ENCODE results near the gene TPSG1. TPM values are rescaled to one million over a fixed set of nuclear protein-coding genes. Genes with fewer than 3 reads are reported as not detected.

TPSG1 gene
- total and polyA plus RNA-seq, 2 of the 13 experiments (the other 11 are each of a cell fraction or from before 2014, with no cell fraction given): not detected

GRCh38 chr16:1204933-1205332, 20.1 kb downstream of the TPSG1 start (continued):
- TF ChIP-seq CENPT (CRISPR knock-in tag; IDR thresholded peaks at IDR 0.05; ENCODE audit: low read depth) (no peak), KDM4B (CRISPR knock-in tag; IDR thresholded peaks at IDR 0.05) (no peak), SIX1 (CRISPR knock-in tag; IDR thresholded peaks at IDR 0.05; ENCODE audit: borderline replicate concordance) (no peak), ZNF691 (CRISPR knock-in tag; IDR thresholded peaks at IDR 0.05; ENCODE audit: borderline replicate concordance, low read depth) (no peak)

- Histone ChIP-seq H3K36me3 (replicated peaks in 1 of 2; ENCODE audit: control insufficient read depth in 1 of 2, insufficient read depth in 2 of 2, low read length in 2 of 2) (no peaks in the 10 kb centered on the region), H3K9ac (ENCODE audit: insufficient read depth, low read depth, low read length) (no peak overlapping the region), H3K27ac (ENCODE audit: extremely low read length, insufficient read depth, low read length) (no peak overlapping the region), H3K4me1 (ENCODE audit: insufficient read depth, low read length) (peaks cover 16% of the 10 kb centered on the region), H3K4me3 (replicated peaks in 1 of 3; ENCODE audit: insufficient read depth in 1 of 3, low read depth in 2 of 3, low read length in 3 of 3) (no peak overlapping the region), H3K27me3 (ENCODE audit: control insufficient read depth in 1 of 2, insufficient read depth in 2 of 2, low read length in 2 of 2) (peaks cover 0 to 11% of the 10 kb centered on the region in 2 experiments; a peak in 2 of 5 replicates), H4K20me1 (ENCODE audit: insufficient read depth, low read length) (peaks cover 9% of the 10 kb centered on the region; the same call in 1 of the 2 replicates), H2AFZ (ENCODE audit: low read length) (no peak overlapping the region), H3K79me2 (ENCODE audit: insufficient read depth, low read length) (no peaks in the 10 kb centered on the region), H3K9me3 (ENCODE audit: low read length) (no peaks in the 10 kb centered on the region), H3K4me2 (ENCODE audit: low read depth, low read length) (no peak overlapping the region)
- BruUV-seq (replicated peaks): no TSS peak
- DNase-seq (ENCODE audit: low spot score) (no peak), ATAC-seq (no peak), FAIRE-seq (no peak)
- in situ Hi-C loops (cut with HindIII; ENCODE audit: extremely low pct_ligation_motif_present, low pct_unique_long_range_greater_than_20kb): loop anchor here (25.0 kb wide), 1 partner anchor 390 kb away; the partner anchor contains the start of gene GNG13
- 89% methylated on average over 10 of the region's 18 CpGs for WGBS (ENCODE audit: low lambda C conversion rate)
- CTCF ChIA-PET (ENCODE audit: low intra/inter-chr PET ratio, low total read pairs): no interaction called here
- intact Hi-C loops (cut with micrococcal nuclease; ENCODE audit: unreplicated experiment): no loop called here
- POLR2A ChIA-PET: no interaction called here
- TF ChIP-seq ZC3H13 (CRISPR knock-in tag; IDR thresholded peaks at IDR 0.05) (no peak), MAFF (IDR thresholded peaks at IDR 0.05; ENCODE audit: low read depth, low read length) (no peak), ZNF709 (CRISPR knock-in tag; IDR thresholded peaks at IDR 0.05) (no peak), ZNF574 (CRISPR knock-in tag; IDR thresholded peaks at IDR 0.05) (no peak), HDAC2 (CRISPR knock-in tag; IDR thresholded peaks at IDR 0.05) (no peak), ZNF224 (CRISPR knock-in tag; IDR thresholded peaks at IDR 0.05) (no peak), MXD4 (CRISPR knock-in tag; IDR thresholded peaks at IDR 0.05) (no peak), ZFP36L2 (CRISPR knock-in tag; IDR thresholded peaks at IDR 0.05) (no peak), ZNF782 (CRISPR knock-in tag; IDR thresholded peaks at IDR 0.05; ENCODE audit: borderline replicate concordance) (no peak), SALL2 (CRISPR knock-in tag; IDR thresholded peaks at IDR 0.05) (no peak), AGO1 (IDR thresholded peaks at IDR 0.05; ENCODE audit: low read depth, low read length, poor library complexity, severe bottlenecking) (no peak), BRCA1 (CRISPR knock-in tag; IDR thresholded peaks at IDR 0.05) (no peak), ZNF549 (CRISPR knock-in tag; IDR thresholded peaks at IDR 0.05) (no peak), KLF15 (CRISPR knock-in tag; IDR thresholded peaks at IDR 0.05; ENCODE audit: borderline replicate concordance) (no peak), RAD21 (CRISPR knock-in tag; IDR thresholded peaks at IDR 0.05) (no peak), DRAP1 (CRISPR knock-in tag; IDR thresholded peaks at IDR 0.05) (no peak), ISL2 (CRISPR knock-in tag; IDR thresholded peaks at IDR 0.05) (no peak)
These were observed 22.8 kb downstream of the TPSG1 start for GRCh38 chr16:1202274-1202673.

All from HepG2 (cell line).